HepG2 (cell line): ENCODE data around the gene CYB5A. TPM values are rescaled to one million over a fixed set of nuclear protein-coding genes. Genes with fewer than 3 reads are reported as not detected.
A peak's percentile ranks its signal among the peaks of the same experiment; 100 is the strongest.

Experiments
- ATAC-seq: fragments of 200-7000 bp; cut with Tn5 transposase; 3 replicates; pipeline ENCODE4 v1.9.1; 2020; ENCODE audit warnings: mild to moderate bottlenecking, moderate library complexity
- BruUV-seq: library from RNA; stranded (reverse); fragments of 400-500 nt; replicated peaks from 2 replicates; lab custom pipeline; 2021; lab: Mats Ljungman, UMichigan
- CTCF ChIA-PET: fragments of 300-600 bp; formaldehyde crosslinking; extraction: SDS; loops from one replicate; lab custom pipeline; 2021; ENCODE audit warnings: low total read pairs, inconsistent platforms, low intra/inter-chr PET ratio; lab: Yijun Ruan, JAX
- POLR2A ChIA-PET: fragments of 350-600 bp; sonication (Branson Sonifier 250); formaldehyde crosslinking; loops from one replicate; lab custom pipeline; 2020; ENCODE audit warnings: antibody characterized with exemption, inconsistent platforms; lab: Yijun Ruan, JAX
- DNase-seq: peaks from one replicate; pipeline ENCODE4 v3.0.0-alpha.2; 2015; ENCODE audit warnings: low spot score
- FAIRE-seq: peaks from 3 replicates; lab custom pipeline; 2011; peaks lifted over from hg19 to GRCh38; lab: Jason Lieb, UNC
- H2AFZ ChIP-seq: one replicate; pipeline ENCODE4 v1.6.1; 2011; ENCODE audit warnings: low read length, inconsistent platforms
- H3K27ac ChIP-seq: fragments of 300-600 bp; 3 replicates; pipeline ENCODE4 v1.8.0; 2011; ENCODE audit warnings: mixed run types, mild to moderate bottlenecking, mixed read lengths, low read length, inconsistent platforms; ENCODE audit not compliant: insufficient read depth; ENCODE audit errors: extremely low read length
- H3K27me3 ChIP-seq, 2 experiments: fragments of 200-600 bp in 1 of 2; 2 replicates in 1 of 2; 3 replicates in 1 of 2; pipeline versions ENCODE4 v1.6.0 to v1.8.0; 2011; ENCODE audit warnings: low read length in 2 of 2, mild to moderate bottlenecking in 2 of 2, moderate library complexity in 2 of 2, inconsistent platforms in 1 of 2; ENCODE audit not compliant: insufficient read depth in 2 of 2, control insufficient read depth in 1 of 2
- H3K36me3 ChIP-seq, 2 experiments: fragments of 200-600 bp in 1 of 2; replicated peaks in 1 of 2; 2 replicates in 1 of 2; 3 replicates in 1 of 2; pipeline versions ENCODE4 v1.5.1 to v1.8.0; 2011; ENCODE audit warnings: low read length in 2 of 2, inconsistent platforms in 1 of 2; ENCODE audit not compliant: insufficient read depth in 2 of 2, control insufficient read depth in 1 of 2
- H3K4me1 ChIP-seq: 2 replicates; pipeline ENCODE4 v1.5.1; 2012; ENCODE audit warnings: low read length, inconsistent platforms; ENCODE audit not compliant: insufficient read depth
- H3K4me2 ChIP-seq: 2 replicates; pipeline ENCODE4 v1.6.0; 2011; ENCODE audit warnings: low read depth, low read length, inconsistent platforms
- H3K4me3 ChIP-seq, 3 experiments: fragments of 200-600 bp in 1 of 3; sonication (generic), shearing (Covaris generic) in 1 of 3; replicated peaks in 1 of 3; 2 replicates each; pipeline ENCODE4 v1.5.1; 2011 to 2016; ENCODE audit warnings: low read length in 3 of 3, inconsistent platforms in 2 of 3, low read depth in 2 of 3, mild to moderate bottlenecking in 2 of 3, control low read depth in 1 of 3, mixed read lengths in 1 of 3; ENCODE audit not compliant: insufficient read depth in 1 of 3
- H3K79me2 ChIP-seq: one replicate; pipeline ENCODE4 v1.6.1; 2011; ENCODE audit warnings: low read length, inconsistent platforms; ENCODE audit not compliant: insufficient read depth
- H3K9ac ChIP-seq: 2 replicates; pipeline ENCODE4 v1.6.0; 2011; ENCODE audit warnings: mild to moderate bottlenecking, low read depth, low read length, inconsistent platforms; ENCODE audit not compliant: insufficient read depth
- H3K9me3 ChIP-seq: 2 replicates; pipeline ENCODE4 v1.5.1; 2012; ENCODE audit warnings: mild to moderate bottlenecking, low read length
- H4K20me1 ChIP-seq: 2 replicates; pipeline ENCODE4 v1.6.0; 2011; ENCODE audit warnings: inconsistent platforms, mild to moderate bottlenecking, low read length, moderate library complexity; ENCODE audit not compliant: insufficient read depth
- CREM ChIP-seq, 2 experiments: sonication (generic) in 1 of 2; formaldehyde crosslinking in 1 of 2; IDR thresholded peaks; 2 replicates each; pipeline versions ENCODE4 v1.4.0 to v1.6.1; 2016 to 2020; ENCODE audit warnings: antibody characterized with exemption in 1 of 2, mild to moderate bottlenecking in 1 of 2, missing genetic modification reagents in 1 of 2
- FOXA3 ChIP-seq: IDR thresholded peaks from 2 replicates; pipeline ENCODE4 v1.6.1; 2016; ENCODE audit warnings: missing genetic modification reagents, missing compliant biosample characterization
- FOXP1 ChIP-seq, 2 experiments: fragments of 450-650 bp in 1 of 2; IDR thresholded peaks; 2 replicates each; pipeline ENCODE4 v1.6.1; 2017 to 2018; ENCODE audit warnings: antibody characterized with exemption in 1 of 2
- HNRNPL ChIP-seq: fragments of 200-400 bp; formaldehyde crosslinking; IDR thresholded peaks from 2 replicates; pipeline ENCODE4 v1.6.1; 2017; ENCODE audit warnings: mild to moderate bottlenecking, low read depth, low read length
- SIX4 ChIP-seq: sonication (generic); formaldehyde crosslinking; IDR thresholded peaks from 2 replicates; pipeline ENCODE4 v1.4.0; 2020; ENCODE audit warnings: missing genetic modification reagents
- WGBS: methylation state at CpG from one replicate; pipeline ENCODE4 v1.1.6; 2017; ENCODE audit warnings: low lambda C conversion rate; 5-methylcytosine and 5-hydroxymethylcytosine counted together
- in situ Hi-C: cut with HindIII; loops from 2 replicates; pipeline ENCODE4 v1.10.0; 2017; ENCODE audit warnings: low pct_unique_long_range_greater_than_20kb; ENCODE audit not compliant: extremely low pct_ligation_motif_present
- intact Hi-C: fragments of 100-400 bp; cut with micrococcal nuclease; formaldehyde crosslinking; loops from one replicate; pipeline ENCODE4 v1.10.0; 2022; ENCODE audit not compliant: unreplicated experiment
- polyA plus RNA-seq, 8 experiments: library from polyadenylated mRNA; depleted of rRNA in 3 of 8; stranded (reverse) in 7 of 8; unstranded in 1 of 8; fragments of >200 nt; fragmentation: Illumina TruSeq in 4 of 8; extraction: Trizol in 4 of 8; gene quantifications; 2 replicates each; pipeline versions ENCODE4 v1.2.1 to v1.2.3, GENCODE V29; 2011 to 2016; ENCODE audit warnings: low read depth in 4 of 8, missing spikeins in 1 of 8, mixed read lengths in 1 of 8; ENCODE audit not compliant: insufficient read depth in 1 of 8
- total RNA-seq, 5 experiments: library from RNA; depleted of rRNA; stranded (reverse); fragments of >200 nt; fragmentation: Illumina TruSeq; extraction: Trizol; gene quantifications; 2 replicates each; pipeline ENCODE4 v1.2.3, GENCODE V29; 2016; ENCODE audit warnings: low read depth in 1 of 5
- TF ChIP-seq, protein P1 (sequence below): sonication (generic); formaldehyde crosslinking; IDR thresholded peaks from 2 replicates; pipeline ENCODE4 v1.4.0; 2020; ENCODE audit warnings: missing genetic modification reagents
- TF ChIP-seq, protein P2 (sequence below): sonication (generic); formaldehyde crosslinking; IDR thresholded peaks from 2 replicates; pipeline ENCODE4 v1.4.0; 2020; ENCODE audit warnings: mild to moderate bottlenecking, missing genetic modification reagents
- TF ChIP-seq, protein P3 (sequence below): IDR thresholded peaks from 2 replicates; pipeline ENCODE4 v1.6.1; 2012; ENCODE audit warnings: low read length, improper control_type of control experiment
- TF ChIP-seq, protein P4 (sequence below): sonication (generic); formaldehyde crosslinking; conservative IDR thresholded peaks from 2 replicates; pipeline ENCODE4 v1.8.0; 2022; ENCODE audit warnings: missing genetic modification reagents

The CYB5A gene
- total and polyA plus RNA-seq, 2 of the 13 experiments (the other 11 are each of a cell fraction or from before 2014, with no cell fraction given), result 215 to 356 TPM

DNA sequence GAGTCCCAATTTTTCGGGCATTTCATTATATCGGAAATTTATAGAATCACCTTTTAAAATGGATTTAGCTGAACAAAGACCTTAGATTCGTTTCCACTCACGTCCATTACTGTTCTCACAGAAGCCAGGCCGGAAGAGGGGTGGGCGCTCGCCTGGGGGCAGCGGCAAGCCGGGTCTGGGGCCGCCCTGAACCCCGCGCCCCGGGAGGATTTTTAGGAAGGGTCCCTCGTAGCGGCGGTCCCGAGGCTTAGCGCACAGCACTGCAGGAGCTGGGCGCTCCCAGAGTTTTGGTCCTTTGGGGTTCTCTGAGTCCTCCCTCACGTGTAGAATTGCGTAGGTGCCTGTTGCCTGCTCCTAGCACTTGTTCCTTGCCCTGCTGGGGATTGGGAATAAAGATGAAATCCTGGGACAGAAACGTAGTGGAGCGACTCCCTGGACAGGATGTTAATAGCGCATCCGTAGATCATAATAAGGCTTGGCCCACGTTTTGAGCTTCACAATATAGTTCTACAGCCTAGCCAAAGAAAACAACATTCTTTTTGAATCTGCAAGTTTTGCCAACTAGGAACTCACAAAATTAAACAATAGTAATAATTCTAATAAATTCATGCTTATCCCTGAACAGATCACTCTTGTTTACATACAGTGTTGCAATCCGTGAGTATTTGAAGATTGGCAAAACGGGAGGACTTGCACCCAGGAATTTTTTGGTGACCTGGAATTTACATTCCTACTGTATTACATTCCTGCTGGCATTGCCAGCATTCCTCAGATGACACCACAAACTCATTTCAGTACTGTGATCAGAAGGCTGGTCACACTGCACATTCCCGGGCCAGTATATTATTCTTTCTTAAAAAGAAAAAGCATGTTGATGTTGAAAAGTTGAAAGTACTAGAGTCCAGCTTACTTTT is 24.8 kb upstream of the CYB5A start (continued):
- TF ChIP-seq, protein P1, sequence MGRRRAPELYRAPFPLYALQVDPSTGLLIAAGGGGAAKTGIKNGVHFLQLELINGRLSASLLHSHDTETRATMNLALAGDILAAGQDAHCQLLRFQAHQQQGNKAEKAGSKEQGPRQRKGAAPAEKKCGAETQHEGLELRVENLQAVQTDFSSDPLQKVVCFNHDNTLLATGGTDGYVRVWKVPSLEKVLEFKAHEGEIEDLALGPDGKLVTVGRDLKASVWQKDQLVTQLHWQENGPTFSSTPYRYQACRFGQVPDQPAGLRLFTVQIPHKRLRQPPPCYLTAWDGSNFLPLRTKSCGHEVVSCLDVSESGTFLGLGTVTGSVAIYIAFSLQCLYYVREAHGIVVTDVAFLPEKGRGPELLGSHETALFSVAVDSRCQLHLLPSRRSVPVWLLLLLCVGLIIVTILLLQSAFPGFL (CRISPR knock-in tag), result no peak
- peak; percentile 92 for TF ChIP-seq FOXA3 (CRISPR knock-in tag)
- TF ChIP-seq FOXP1 (IDR thresholded peaks at IDR 0.05), result no peak
- TF ChIP-seq FOXP1 (CRISPR knock-in tag; IDR thresholded peaks at IDR 0.05), result peak; percentile 22; the same call in 1 of the 2 replicates
- TF ChIP-seq SIX4, result 0 out of 2 replicates have a peak, but pooled peaks have one; percentile 19
- TF ChIP-seq CREM (IDR thresholded peaks at IDR 0.05), result 0 out of 2 replicates have a peak, but pooled peaks have one; percentile 25
- no peak for TF ChIP-seq CREM (CRISPR knock-in tag; IDR thresholded peaks at IDR 0.05)

DNA sequence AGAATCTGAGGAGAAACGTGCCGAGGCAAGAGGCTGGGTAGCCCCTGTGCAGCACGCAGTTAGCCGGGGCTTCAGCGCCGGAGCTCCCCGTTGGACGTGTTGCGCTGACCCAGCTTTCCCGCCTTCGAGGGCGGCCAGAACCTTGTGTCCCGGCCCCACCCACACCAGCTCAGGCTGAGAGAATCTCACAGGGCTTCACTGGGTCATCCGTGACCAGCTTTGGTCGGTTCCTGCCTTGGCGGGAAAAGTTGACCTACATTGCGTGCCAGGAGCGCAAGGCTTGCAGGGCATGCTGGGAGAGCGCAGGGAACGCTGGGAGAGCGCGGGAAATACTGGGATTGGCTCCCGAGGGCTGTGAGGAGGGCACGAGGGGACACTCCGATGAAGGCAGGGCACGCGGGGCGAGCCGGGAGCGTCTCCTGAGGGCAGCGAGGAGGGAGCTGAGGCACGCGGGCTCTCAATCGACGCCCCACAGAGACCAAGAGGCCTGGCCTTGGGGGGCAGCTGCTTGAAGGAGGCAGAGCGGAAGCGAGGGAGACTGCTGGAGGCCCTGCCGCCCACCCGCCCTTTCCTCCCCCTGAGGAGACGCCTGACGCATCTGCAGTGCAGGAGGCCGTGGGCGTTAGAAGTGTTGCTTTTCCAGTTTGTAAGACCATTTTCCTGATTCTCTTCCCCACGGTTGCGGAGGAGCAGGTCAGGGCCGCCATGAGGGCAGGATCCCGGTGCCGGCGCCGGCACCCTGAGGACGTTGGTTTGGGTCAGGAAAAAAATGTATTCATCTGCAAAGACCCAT is 23.9 kb upstream of the CYB5A start, which contains the start of gene C18orf63:
TSS of gene C18orf63 (plus strand) at position 376 of the 793 bp plus-strand sequence. CDS start 2,027 bp downstream, outside the sequence.
- Histone ChIP-seq H3K9me3 (no peaks in the 10 kb centered on the region), H3K4me3 (no peak within 1 kb of the TSS), H3K27me3 (no peaks in the 10 kb centered on the region), H3K9ac (no peak within 1 kb of the TSS), H2AFZ (peak within 1 kb of the TSS; percentile 45), H3K27ac (peak within 1 kb of the TSS; percentile 64), H3K79me2 (no peaks in the 10 kb centered on the region), H3K4me1 (peaks cover 24% of the 10 kb centered on the region), H4K20me1 (no peaks in the 10 kb centered on the region), H3K4me2 (0 out of 2 replicates have a peak within 1 kb of the TSS, but pooled peaks have one; percentile 41), H3K36me3 (no peaks in the 10 kb centered on the region)
- intact Hi-C loops (no loop called here), in situ Hi-C loops (no loop called here)
- 95% methylated on average over 50 of the region's 51 CpGs for WGBS
- no TSS peak for BruUV-seq
- DNase-seq (no peak), ATAC-seq (no peak), FAIRE-seq (no peak)
- ChIA-PET CTCF (no interaction called here), POLR2A (no interaction called here)
- TF ChIP-seq HNRNPL, result no peak
- TF ChIP-seq, protein P2, sequence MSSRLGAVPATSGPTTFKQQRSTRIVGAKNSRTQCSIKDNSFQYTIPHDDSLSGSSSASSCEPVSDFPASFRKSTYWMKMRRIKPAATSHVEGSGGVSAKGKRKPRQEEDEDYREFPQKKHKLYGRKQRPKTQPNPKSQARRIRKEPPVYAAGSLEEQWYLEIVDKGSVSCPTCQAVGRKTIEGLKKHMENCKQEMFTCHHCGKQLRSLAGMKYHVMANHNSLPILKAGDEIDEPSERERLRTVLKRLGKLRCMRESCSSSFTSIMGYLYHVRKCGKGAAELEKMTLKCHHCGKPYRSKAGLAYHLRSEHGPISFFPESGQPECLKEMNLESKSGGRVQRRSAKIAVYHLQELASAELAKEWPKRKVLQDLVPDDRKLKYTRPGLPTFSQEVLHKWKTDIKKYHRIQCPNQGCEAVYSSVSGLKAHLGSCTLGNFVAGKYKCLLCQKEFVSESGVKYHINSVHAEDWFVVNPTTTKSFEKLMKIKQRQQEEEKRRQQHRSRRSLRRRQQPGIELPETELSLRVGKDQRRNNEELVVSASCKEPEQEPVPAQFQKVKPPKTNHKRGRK (CRISPR knock-in tag), result no peak
- TF ChIP-seq, protein P3, sequence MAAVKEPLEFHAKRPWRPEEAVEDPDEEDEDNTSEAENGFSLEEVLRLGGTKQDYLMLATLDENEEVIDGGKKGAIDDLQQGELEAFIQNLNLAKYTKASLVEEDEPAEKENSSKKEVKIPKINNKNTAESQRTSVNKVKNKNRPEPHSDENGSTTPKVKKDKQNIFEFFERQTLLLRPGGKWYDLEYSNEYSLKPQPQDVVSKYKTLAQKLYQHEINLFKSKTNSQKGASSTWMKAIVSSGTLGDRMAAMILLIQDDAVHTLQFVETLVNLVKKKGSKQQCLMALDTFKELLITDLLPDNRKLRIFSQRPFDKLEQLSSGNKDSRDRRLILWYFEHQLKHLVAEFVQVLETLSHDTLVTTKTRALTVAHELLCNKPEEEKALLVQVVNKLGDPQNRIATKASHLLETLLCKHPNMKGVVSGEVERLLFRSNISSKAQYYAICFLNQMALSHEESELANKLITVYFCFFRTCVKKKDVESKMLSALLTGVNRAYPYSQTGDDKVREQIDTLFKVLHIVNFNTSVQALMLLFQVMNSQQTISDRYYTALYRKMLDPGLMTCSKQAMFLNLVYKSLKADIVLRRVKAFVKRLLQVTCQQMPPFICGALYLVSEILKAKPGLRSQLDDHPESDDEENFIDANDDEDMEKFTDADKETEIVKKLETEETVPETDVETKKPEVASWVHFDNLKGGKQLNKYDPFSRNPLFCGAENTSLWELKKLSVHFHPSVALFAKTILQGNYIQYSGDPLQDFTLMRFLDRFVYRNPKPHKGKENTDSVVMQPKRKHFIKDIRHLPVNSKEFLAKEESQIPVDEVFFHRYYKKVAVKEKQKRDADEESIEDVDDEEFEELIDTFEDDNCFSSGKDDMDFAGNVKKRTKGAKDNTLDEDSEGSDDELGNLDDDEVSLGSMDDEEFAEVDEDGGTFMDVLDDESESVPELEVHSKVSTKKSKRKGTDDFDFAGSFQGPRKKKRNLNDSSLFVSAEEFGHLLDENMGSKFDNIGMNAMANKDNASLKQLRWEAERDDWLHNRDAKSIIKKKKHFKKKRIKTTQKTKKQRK, result no peak
- TF ChIP-seq, protein P4, sequence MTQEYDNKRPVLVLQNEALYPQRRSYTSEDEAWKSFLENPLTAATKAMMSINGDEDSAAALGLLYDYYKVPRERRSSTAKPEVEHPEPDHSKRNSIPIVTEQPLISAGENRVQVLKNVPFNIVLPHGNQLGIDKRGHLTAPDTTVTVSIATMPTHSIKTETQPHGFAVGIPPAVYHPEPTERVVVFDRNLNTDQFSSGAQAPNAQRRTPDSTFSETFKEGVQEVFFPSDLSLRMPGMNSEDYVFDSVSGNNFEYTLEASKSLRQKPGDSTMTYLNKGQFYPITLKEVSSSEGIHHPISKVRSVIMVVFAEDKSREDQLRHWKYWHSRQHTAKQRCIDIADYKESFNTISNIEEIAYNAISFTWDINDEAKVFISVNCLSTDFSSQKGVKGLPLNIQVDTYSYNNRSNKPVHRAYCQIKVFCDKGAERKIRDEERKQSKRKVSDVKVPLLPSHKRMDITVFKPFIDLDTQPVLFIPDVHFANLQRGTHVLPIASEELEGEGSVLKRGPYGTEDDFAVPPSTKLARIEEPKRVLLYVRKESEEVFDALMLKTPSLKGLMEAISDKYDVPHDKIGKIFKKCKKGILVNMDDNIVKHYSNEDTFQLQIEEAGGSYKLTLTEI (CRISPR knock-in tag), result no peak
